ENCODE results near the gene CCDC134. TPM values are rescaled to one million over a fixed set of nuclear protein-coding genes. Genes with fewer than 3 reads are reported as not detected.
A peak's percentile ranks its signal among the peaks of the same experiment; 100 is the strongest.

The CCDC134 gene
- total and polyA plus RNA-seq, 9 of the 15 experiments (the other 6 are each of a cell fraction or from before 2014, with no cell fraction given), result 0.56 to 11.9 (median 5.3) TPM

DNA sequence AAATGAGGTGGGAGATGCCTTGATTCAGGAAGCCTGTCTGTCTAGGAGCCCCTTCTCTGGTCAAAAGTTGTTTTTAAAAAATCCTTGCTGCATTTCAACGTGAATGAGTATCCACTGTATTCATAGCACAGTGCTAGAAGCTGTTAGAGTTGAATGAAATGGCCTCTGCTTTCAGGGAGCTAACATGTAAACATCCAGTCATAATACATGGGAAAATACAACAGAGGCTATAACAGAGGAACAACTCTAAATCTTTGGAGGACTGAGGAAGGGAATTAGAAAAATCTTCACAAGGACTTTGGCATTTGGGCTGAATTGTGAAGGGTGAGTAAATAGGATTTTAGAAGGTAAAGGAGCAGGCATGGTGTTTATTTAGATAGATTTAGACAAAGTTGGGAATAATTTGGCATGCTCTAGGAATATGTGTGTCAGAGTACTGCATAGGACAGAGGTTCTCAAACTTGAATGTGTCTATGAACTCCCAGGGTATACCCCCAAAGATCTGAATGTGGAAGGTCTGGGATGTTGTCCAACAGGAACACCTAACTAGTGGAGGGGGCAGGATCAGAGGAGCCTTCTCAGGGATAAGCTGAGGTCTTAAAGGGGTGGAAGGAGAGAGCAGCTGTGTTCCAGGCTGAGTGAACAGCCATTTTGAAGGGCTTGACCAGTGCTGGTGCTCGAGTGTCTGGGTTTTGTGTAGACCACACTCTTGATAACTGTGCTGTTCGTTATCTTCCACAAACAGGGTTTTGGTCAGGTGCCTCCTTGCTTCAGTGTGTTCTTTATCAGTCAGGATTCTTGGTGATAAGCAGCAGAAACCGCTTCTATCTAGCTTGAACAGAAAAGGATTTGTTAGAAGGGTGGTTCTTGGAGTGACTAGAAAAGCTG, 45.1 kb downstream of the CCDC134 start (continued):
- no peak for TF ChIP-seq SP1 (CRISPR knock-in tag; IDR thresholded peaks at IDR 0.05)
- no peak for TF ChIP-seq HNRNPK (IDR thresholded peaks at IDR 0.05; ENCODE audit: low read depth, low read length, poor library complexity, severe bottlenecking)
- no peak for TF ChIP-seq TBP (optimal IDR thresholded peaks at IDR 0.05; ENCODE audit: low read depth, low read length)
- TF ChIP-seq SREBF1 (IDR thresholded peaks at IDR 0.05; ENCODE audit: borderline replicate concordance, low read depth, low read length), result no peak
- no peak for TF ChIP-seq HCFC1 (IDR thresholded peaks at IDR 0.05; ENCODE audit: low read depth, low read length)
- TF ChIP-seq, protein P1, sequence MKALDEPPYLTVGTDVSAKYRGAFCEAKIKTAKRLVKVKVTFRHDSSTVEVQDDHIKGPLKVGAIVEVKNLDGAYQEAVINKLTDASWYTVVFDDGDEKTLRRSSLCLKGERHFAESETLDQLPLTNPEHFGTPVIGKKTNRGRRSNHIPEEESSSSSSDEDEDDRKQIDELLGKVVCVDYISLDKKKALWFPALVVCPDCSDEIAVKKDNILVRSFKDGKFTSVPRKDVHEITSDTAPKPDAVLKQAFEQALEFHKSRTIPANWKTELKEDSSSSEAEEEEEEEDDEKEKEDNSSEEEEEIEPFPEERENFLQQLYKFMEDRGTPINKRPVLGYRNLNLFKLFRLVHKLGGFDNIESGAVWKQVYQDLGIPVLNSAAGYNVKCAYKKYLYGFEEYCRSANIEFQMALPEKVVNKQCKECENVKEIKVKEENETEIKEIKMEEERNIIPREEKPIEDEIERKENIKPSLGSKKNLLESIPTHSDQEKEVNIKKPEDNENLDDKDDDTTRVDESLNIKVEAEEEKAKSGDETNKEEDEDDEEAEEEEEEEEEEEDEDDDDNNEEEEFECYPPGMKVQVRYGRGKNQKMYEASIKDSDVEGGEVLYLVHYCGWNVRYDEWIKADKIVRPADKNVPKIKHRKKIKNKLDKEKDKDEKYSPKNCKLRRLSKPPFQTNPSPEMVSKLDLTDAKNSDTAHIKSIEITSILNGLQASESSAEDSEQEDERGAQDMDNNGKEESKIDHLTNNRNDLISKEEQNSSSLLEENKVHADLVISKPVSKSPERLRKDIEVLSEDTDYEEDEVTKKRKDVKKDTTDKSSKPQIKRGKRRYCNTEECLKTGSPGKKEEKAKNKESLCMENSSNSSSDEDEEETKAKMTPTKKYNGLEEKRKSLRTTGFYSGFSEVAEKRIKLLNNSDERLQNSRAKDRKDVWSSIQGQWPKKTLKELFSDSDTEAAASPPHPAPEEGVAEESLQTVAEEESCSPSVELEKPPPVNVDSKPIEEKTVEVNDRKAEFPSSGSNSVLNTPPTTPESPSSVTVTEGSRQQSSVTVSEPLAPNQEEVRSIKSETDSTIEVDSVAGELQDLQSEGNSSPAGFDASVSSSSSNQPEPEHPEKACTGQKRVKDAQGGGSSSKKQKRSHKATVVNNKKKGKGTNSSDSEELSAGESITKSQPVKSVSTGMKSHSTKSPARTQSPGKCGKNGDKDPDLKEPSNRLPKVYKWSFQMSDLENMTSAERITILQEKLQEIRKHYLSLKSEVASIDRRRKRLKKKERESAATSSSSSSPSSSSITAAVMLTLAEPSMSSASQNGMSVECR (CRISPR knock-in tag; IDR thresholded peaks at IDR 0.05), result no peak
- TF ChIP-seq, protein P2, sequence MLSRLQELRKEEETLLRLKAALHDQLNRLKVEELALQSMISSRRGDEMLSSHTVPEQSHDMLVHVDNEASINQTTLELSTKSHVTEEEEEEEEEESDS (CRISPR knock-in tag; IDR thresholded peaks at IDR 0.05), result no peak
- TF ChIP-seq SNRNP70 (optimal IDR thresholded peaks at IDR 0.05; ENCODE audit: low read depth, low read length), result no peak
- TF ChIP-seq ZNF778 (CRISPR knock-in tag; IDR thresholded peaks at IDR 0.05), result no peak
- TF ChIP-seq YY1 (IDR thresholded peaks at IDR 0.05; ENCODE audit: borderline replicate concordance in 1 of 3, control insufficient read depth in 1 of 3, extremely low read depth in 1 of 3, insufficient read depth in 3 of 3, insufficient read length in 1 of 3, insufficient replicate concordance in 2 of 3, low read depth in 1 of 3, low read length in 2 of 3), result peak in 2 of 3 experiments; percentile 48 to 85

All from K562 (cell line).